GM21390 (cell line): ENCODE data around the gene FBF1.
A peak's percentile ranks its signal among the peaks of the same experiment; 100 is the strongest.
"Not testable (repeated sequence)": the region's sequence is repeated elsewhere in the genome, so short reads cannot be mapped to it uniquely, and the experiment has no call there.

Experiments
- ATAC-seq: cut with Tn5 transposase; IDR thresholded peaks from one replicate; pipeline ENCODE4 v1.9.1; 2021; ENCODE audit not compliant: unreplicated experiment

The FBF1 gene

DNA sequence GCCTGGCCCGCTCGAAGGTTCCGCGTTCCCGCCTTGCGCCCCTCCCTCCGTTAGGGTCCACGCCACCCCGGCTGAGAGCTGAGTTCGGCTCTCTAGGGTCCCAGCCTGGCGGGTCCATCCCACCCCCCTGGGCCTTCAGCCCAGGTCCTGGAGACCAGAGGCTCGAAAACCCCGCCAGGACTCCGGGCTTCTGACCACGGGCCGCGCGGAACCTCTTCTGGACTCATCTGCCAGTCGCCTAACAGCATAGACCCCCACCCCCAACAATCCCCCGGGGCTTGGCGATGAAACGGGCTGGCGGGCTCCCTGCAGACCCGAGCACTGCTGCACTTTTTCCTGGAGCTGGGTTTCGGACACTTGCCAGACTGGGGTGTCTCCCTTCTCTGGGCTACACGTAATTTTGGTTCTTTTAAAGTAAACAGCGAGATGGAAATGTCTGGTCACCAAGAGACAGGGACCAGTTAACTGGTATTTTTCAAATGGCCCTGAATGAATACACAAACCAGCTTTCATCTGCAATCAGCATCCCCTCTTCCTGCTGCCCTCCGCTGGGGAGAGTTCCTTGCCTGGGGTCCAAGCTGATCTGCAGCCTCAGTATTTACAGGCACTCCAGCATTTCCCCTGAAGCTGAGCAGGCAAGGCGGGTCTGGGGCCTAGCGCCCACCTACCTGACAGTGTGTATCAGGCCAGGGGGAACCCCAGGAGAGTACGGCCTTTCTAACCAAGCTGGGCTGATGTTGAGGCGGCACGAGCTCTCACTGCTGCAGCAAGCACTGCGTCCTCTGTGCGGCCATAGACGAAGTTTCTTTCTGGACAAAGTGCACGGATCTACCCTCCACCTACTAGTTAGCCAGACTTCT, 43.5 kb downstream of the FBF1 start:
- no peak for ATAC-seq

DNA sequence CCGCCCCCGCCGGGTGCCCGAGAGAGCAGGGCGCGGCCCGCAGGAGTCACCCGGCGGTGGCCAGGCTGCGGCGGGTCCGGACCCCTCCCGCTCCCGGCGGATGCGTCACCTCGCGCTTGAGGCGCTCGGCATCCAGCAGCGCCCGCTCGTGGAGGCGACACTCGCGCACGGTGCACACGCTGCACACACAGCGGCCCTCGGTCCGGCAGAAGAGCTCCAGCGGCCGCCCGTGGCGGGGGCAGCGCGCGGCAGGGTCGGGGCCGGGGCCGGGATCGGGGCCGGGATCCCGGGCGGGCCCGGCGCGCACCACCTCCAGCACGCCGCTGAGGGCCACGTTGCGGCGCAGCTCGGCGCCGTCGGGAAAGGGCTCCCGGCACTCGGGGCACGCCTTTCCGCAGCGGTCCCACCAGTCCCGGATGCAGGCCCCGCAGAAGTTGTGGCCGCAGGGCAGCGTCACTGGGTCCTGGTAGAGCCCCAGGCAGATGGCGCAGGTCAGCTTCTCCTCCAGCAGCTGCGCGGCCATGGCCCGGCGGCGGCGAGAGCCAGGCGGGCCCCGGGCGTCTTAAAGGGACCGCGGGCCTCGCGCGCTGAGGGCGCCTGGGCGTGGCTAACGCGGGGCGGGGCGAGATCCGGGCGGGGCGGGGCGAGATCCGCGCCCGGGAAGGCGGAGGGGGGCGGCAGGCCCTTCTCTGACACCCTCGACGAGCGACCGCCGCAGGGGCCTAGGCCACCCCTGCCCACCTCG, 44.3 kb downstream of the FBF1 start, which contains the start of gene TRIM65:
TSS of gene TRIM65 (minus strand) at position 537 of the 745 bp plus-strand sequence. CDS start at position 523, 14 bp downstream.
- peak; percentile 68 for ATAC-seq

DNA sequence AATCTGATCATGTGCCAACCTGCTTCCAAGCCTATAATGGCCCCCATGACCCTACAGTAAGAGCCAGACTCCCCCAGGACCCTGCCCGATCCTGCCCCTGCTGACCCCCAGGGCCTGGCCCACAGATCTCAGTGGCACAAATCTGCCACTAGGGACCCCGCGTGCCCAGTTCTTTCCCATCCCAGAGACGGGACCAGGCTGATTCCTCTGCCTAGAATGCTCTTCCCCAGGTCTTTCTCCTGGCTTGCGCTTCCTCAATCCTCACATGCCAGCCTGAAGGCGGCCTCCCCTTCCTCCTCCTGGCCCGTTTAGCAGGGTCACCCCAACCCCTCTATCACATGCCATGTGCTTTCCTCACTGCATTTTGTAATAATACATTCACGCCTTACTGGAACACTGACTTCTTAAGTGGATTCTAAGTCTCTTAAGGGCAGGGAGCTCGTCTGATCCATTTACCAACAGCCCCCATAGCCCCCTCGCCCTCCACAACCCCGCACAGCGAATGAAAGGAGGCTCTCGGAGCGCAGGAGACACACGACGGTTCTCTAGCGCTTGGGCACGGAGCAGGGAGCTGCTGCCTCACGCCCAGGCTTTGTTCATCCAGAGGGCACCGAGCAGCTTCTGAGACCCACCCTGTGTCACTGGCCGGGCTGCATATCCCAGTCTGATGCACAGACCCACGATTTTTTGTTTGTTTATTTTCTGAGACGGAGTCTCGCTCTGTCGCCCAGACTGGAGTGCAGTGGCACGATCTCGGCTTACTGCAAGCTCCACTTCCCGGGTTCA, 45.3 kb downstream of the FBF1 start:
- no peak for ATAC-seq

DNA sequence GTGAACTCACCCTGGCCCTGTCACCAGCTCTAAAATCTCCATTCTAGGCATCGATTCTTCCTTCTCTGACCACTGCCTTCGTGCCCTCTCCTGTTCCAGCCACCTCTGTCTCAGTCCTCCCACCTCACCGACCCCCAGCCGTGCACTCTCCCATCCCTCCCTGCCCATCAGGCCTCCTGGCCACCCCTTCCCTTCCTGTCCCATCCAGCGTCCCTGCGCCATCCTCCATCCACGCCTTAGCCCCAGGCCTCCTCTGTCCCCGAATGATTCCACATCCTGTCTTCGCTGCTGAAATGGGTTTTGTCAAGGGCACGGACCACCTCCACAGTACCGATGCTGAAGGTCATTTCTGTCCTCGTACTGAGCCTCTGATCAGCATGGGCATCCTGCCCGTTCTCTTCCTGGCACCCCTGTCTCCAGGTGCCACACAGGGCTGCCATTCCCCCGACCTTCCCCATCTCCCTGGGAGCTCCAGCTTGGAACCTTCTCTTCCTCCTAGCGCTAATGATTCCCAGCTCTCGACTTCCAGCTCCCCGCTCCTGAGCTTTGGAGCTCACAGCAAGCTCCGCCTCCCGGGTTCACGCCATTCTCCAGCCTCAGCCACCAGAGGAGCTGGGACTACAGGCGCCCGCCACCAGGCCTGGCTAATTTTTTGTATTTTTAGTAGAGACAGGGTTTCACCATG, 46.7 kb downstream of the FBF1 start:
- no peak for ATAC-seq

DNA sequence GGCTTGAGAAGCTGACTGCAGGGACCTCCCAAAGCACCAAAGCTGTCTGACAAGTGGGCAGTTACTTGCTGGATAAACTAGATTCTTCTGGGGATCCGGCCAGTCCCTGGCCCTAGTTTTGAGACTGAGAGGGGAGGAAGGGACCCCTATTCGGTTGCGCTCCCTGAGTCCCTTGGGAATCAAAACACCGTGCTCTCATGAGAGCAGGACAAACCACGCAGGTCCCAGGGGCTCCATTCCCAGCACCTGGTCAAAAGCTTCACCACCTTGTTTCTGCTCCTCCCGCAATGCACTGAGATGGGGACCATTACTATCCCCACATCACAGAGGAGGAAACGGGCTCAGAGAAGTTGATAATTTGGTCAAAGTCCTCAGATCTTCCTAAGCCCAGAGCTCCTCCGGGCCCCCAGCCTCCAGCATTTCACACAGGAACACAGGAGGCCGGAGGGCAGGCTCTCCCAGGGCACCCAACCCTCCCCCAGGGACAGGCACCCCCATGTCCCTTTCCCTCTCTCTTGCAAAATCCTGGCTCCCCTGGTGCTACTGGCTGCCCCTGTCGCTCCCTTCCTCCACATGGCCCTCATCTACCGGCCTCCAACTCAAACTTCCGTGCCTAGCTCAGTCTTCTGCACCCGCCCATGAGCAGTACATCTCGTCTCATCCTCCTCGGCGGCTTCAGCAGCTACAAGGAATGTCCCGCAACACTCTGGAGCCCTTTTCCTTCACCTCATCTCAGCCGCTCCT, 47.4 kb downstream of the FBF1 start:
- no peak for ATAC-seq

DNA sequence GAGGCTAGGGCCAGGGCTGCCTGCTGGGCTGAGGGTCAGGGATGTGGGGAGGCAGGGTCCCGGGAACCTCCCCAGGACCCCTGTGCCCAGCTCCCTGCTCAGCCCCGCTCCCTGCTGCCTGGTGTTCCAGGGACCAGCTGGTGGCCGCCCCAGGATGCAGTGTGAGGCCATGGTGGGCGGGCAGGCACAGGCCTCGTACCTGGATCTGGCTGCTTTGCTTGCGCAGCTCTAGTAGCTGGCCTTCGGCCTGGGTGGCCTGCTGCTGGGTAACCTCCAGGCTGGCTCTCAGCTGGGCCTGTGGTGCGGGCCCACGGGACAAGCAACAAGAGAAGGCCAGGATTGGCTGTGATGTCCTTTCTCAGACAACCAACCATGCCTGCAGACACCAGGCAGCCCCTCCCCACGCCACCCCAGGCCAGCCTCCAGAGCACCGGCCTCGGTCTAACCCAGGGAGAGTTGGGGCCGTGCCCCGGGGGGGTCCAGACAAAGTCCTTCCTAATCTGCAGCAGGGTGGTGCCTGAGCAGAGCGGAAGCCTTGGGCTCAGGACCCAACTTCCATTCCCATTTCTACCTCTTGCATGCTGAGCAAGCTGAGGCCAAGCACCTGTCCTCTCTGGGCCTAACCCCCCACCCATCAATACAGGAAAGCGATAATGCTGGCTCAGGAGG, 48.2 kb downstream of the FBF1 start:
- no peak for ATAC-seq

DNA sequence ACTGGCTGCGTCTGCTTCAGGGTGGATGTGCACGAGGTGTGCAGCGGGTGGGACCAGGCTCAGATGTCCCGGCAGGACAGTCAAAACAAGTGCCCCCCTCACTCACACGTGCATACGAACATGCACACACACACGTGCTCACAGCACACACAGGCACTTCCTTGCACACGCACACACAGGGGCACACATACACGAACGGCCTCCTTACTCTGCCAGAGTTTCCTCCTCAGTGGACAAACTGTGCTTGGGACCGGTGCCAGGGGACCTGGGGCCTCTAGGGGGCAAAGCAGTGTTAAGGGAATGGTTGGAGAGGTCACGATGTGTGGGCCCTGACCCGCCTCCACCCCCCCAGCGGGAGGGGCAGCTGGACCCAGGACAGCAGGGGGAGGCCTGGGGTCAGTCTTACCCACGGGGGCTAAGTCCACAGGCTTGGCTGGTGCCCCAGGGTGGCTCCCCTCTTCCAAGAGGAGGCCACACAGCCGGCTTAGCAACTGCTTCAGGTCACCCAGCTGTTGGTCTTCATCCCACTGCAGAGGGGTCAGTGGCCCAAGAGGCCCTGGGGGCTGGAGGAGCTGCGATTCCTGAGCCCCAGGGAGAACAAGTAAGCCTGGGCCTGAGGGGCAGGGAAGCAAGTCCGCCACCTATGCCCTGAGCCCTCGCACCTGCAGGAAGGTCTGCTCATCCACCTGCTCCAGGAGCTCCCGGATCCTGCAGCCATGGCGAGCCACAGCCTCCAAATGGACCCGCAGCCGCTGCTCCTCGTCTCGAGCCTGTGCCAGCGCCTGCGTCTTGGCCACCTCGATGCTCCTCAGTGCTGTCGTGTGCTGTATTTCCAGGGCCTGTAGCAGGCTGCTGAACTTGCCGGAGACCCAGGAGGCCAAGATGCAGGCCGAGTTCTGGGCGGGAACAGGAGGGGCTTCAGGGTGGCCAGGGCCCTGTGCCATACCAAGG, 49.0 kb downstream of the FBF1 start:
- no peak for ATAC-seq

DNA sequence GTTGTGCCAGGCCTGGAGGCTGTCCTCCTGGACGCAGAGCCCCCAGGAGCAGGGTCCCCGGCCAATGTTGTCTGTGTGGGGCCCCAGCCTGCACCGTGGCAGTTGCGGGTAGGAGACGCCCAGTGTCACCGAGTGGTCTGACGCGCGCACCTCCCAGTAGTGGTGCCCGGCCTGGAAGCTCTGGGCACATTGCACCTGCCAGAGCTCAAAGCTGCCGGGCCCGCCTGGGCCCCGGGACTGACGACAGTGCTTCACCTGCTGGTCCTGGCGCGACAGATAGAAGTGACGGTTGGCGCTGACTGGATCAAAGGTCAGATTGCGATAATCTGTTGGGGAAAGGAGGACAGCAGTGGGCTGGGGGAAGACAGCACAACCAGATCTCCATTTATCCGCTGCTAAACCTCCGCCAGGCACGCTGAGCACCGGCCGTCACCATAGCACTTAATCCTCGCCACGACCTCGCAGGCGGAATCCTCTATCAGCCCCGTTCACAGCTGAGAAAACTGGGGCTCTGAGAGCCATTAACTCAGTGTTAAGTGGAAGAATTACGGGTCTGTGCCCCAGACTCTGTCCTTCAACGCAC, 49.7 kb downstream of the FBF1 start:
- ATAC-seq = no peak

DNA sequence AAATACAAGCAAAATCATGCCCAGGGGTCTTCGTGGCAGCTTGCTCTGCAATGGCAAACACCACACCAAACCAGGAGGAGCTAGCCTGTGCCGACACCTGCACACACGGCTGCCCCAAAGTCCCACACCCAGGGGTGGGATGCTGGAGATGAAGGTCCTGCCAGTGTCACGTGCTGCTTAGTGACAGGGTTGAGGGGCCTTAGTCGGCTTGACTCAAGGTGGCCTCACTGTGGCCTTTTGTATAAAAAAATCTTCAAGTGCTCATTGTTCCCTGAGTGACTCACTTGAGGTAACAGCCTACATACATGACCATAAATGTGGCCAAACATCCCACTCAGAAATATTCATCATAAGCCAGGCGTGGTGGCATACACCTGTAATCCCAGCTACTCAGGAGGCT, 51.4 kb downstream of the FBF1 start:
- no peak for ATAC-seq

DNA sequence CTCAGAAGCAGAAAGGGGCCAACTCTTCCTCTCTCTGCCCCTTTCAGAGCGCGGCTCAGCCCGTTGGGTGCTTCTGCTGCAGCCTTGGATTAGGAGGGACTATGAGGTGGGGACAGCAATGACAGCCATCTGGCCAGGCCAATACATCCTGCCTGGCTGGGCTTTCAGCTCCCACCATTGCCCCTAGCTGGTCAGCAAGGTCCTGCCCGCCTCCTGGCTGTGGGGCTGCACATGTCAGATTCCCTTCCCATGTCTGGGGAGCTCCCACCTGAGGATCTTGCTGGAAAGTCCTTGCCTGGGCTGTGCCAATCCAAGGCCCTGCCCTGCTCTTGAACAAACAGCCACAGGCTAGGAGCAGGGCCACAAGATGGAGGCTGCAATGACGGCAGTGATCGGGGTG, 52.4 kb downstream of the FBF1 start:
- ATAC-seq = no peak

DNA sequence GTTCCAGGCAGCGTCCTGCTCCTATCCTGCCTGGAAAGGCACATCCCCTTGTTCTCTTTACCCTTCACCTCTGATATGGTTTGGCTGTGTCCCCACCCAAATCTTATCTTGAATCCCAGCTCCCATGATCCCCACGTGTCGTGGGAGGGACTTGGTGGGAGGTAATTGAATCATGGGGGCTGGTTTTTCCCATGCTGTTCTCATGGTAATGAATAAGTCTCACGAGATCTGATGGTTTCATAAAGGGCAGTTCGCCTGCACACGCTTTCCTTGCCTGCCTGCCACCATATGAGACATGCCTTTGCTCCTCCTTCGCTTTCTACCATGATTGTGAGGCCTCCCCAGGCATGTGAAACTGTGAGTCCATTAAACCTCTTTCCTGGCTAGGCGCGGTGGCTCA, 55.0 kb downstream of the FBF1 start:
- not testable (repeated sequence) for ATAC-seq

DNA sequence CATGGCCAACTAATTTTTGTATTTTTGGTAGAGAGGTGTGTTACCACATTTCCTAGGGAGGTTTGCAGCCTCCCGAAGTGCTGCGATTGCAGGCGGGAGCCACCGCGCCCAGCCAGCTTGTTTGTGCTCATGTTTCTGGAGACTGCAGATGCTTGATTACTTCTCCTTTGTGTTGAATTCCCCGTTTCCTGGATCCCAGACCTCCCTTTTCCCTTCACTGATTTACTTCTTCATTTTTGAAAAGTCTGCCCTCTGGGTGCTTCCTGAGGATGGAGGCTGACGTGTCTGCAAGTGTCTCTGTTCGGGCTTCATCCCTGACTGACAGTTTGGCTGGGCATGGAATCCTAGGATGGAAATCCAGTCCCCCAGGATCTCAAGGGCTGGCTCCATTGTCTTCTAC, 55.4 kb downstream of the FBF1 start:
- no peak for ATAC-seq

DNA sequence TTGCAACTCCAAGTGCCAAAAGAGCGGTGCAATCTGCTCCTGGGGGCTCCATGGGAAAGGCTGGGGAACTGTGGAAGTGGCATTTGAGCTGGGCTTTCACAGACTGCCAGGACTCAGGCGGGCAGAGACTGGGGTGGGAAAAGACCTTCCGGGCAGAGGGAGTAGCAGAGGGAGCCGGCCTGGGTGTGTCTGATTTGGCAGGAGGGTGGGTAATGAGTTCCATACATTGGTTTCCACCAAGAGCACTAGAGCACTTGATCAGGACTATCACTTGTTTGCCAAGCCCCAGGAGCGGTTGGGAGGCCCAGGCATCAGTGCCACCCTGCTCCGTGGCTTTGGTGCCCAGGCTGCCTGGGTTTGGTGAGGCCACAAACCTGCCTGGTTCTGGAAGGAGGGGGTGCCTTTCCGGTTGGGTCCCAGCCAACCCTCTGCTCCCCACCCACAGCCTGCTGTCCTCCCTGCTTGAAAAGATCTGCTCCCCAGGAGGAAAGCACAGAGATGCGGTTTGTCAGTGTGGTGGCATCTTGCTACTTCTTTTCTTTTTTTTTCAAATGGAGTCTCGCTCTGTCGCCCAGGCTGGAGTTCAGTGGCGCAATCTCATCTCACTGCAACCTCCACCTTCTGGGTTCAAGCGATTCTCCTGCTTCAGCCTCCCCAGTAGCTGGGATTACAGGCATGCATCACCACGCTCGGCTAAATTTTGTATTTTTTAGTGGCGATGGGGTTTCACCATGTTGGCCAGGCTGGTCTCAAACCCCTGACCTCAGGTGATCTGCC, 59.0 kb downstream of the FBF1 start:
- no peak for ATAC-seq

DNA sequence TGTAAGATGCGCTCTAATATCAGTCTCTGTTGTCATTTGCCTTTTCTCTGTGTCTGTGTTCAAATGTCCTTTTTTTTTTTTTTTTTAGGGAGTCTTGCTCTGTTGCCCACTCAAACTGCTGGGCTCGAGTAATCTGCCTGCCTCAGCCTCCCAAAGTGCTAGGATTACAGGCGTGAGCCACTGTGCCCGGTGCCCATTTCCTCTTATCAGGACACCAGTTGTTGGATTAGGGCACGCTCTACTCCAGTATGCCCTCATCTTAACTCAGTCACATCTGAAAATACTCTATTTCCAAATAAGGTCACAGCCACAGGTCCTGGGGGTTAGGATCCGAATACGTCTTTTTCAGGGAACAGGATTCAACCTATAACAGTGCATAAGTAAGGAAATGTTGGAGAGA, 60.6 kb downstream of the FBF1 start:
- ATAC-seq = no peak

DNA sequence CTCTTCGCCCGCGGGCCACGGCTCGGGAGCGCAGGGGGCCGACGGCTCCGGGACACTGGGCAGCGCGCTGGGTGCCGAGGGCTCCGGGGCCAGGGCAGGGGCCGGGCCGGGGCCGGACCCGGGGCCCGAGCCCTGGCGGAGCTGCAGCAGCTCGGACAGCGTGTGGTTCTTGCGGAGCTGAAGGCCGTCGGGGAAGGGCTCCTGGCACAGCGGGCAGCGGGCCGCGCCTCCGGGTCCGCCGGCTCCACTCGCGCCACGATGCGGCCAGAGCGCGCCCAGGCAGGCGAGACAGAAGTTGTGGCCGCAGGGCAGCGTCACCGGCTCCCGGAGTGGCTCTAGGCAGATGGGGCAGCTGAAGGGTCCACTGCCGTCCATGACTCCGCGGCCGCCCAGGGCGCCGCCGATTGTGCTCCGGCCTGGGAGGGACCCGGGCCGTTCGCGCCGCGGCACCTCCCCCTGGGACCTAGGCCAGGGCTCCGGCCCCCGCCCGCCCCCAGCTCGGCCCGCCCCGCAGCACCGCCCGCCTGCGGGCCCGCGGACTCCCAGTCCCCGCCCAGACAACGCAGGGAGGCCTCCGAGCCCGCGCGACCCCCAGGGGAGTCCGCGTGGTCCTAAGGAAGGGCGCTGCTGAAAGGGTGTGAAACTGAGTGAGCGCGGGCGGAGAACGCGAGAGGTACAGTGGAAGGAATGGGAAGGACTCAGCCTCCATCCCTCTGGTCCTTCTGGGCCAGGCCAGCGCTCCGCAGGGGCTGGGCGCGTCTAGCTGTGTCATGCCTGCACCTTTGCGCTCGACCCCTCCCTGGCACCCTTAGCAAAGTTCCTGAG, 62.5 kb downstream of the FBF1 start, which contains the start of gene TRIM47:
TSS of gene TRIM47 (minus strand) at position 408 of the 825 bp plus-strand sequence. CDS start at position 375, 33 bp downstream.
- ATAC-seq = no peak

DNA sequence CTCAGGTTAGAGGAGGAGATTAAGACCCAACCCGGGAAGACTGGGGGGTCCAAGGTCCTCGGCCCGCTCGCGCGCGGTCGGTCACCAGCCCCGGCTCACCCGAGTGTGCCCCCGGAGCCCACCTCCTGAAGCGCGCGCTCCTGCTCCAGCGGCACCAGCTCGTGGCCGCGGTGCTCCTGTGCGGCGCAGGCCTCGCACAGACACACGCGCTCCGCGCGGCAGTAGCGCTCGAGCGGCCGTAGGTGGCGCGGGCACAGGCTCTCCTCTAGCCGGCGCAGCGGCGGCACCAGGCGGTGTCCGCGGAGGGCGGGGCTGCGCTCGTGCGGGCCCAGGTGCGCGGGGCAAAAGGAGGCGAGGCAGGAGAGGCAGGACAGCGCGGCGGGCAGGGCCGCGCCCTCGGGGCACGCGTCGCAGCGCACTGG, 63.1 kb downstream of the FBF1 start:
- no peak for ATAC-seq
